ENCODE data around the gene DOK6.

The DOK6 gene

GRCh38 chr18:69708844-69709243 lies 308.2 kb downstream of the DOK6 start:
- TF ChIP-seq REST (IDR thresholded peaks at IDR 0.05; ENCODE audit: insufficient read depth in 1 of 2, low read depth in 2 of 2, low read length in 2 of 2): no peak
- TF ChIP-seq POLR2AphosphoS5 (IDR thresholded peaks at IDR 0.05; ENCODE audit: low read depth, low read length): no peak
- TF ChIP-seq FOXP2 (optimal IDR thresholded peaks at IDR 0.05; ENCODE audit: borderline replicate concordance, extremely low read depth, extremely low read length, insufficient read depth): no peak
- TF ChIP-seq SIN3A (IDR thresholded peaks at IDR 0.05; ENCODE audit: borderline replicate concordance, insufficient read depth, low read length): no peak
- no peak for TF ChIP-seq TAF1 (IDR thresholded peaks at IDR 0.05; ENCODE audit: borderline replicate concordance, insufficient read depth, low read length)

- TF ChIP-seq TAF1 (IDR thresholded peaks at IDR 0.05; ENCODE audit: borderline replicate concordance, insufficient read depth, low read length): no peak
These were observed 314.6 kb downstream of the DOK6 start for GRCh38 chr18:69715191-69715795.

- TF ChIP-seq TAF1 (IDR thresholded peaks at IDR 0.05; ENCODE audit: borderline replicate concordance, insufficient read depth, low read length) (no peak), FOXP2 (optimal IDR thresholded peaks at IDR 0.05; ENCODE audit: borderline replicate concordance, extremely low read depth, extremely low read length, insufficient read depth) (no peak), REST (IDR thresholded peaks at IDR 0.05; ENCODE audit: insufficient read depth in 1 of 2, low read depth in 2 of 2, low read length in 2 of 2) (no peak), POLR2AphosphoS5 (IDR thresholded peaks at IDR 0.05; ENCODE audit: low read depth, low read length) (no peak), SIN3A (IDR thresholded peaks at IDR 0.05; ENCODE audit: borderline replicate concordance, insufficient read depth, low read length) (no peak)
These were observed 316.9 kb downstream of the DOK6 start for GRCh38 chr18:69717586-69717985.

GRCh38 chr18:69718912-69719547 lies 318.3 kb downstream of the DOK6 start:
- TF ChIP-seq REST (IDR thresholded peaks at IDR 0.05; ENCODE audit: insufficient read depth in 1 of 2, low read depth in 2 of 2, low read length in 2 of 2): no peak
- no peak for TF ChIP-seq TAF1 (IDR thresholded peaks at IDR 0.05; ENCODE audit: borderline replicate concordance, insufficient read depth, low read length)

- TF ChIP-seq REST (IDR thresholded peaks at IDR 0.05; ENCODE audit: insufficient read depth in 1 of 2, low read depth in 2 of 2, low read length in 2 of 2) (no peak), SIN3A (IDR thresholded peaks at IDR 0.05; ENCODE audit: borderline replicate concordance, insufficient read depth, low read length) (no peak), POLR2AphosphoS5 (IDR thresholded peaks at IDR 0.05; ENCODE audit: low read depth, low read length) (no peak), TAF1 (IDR thresholded peaks at IDR 0.05; ENCODE audit: borderline replicate concordance, insufficient read depth, low read length) (no peak), FOXP2 (optimal IDR thresholded peaks at IDR 0.05; ENCODE audit: borderline replicate concordance, extremely low read depth, extremely low read length, insufficient read depth) (no peak)
These were observed 319.7 kb downstream of the DOK6 start for GRCh38 chr18:69720422-69720821.

Measured in PFSK-1 (cell line).